HepG2 (cell line): ENCODE measurements around the gene TTC39C. TPM values are rescaled to one million over a fixed set of nuclear protein-coding genes. Genes with fewer than 3 reads are reported as not detected.

ENCODE experiments used
- ATAC-seq: fragments of 200-7000 bp; cut with Tn5 transposase; 3 replicates; pipeline ENCODE4 v1.9.1; 2020; ENCODE audit warnings: mild to moderate bottlenecking, moderate library complexity
- BruUV-seq: library from RNA; stranded (reverse); fragments of 400-500 nt; replicated peaks from 2 replicates; lab custom pipeline; 2021; lab: Mats Ljungman, UMichigan
- CTCF ChIA-PET: fragments of 300-600 bp; formaldehyde crosslinking; extraction: SDS; loops from one replicate; lab custom pipeline; 2021; ENCODE audit warnings: low total read pairs, inconsistent platforms, low intra/inter-chr PET ratio; lab: Yijun Ruan, JAX
- POLR2A ChIA-PET: fragments of 350-600 bp; sonication (Branson Sonifier 250); formaldehyde crosslinking; loops from one replicate; lab custom pipeline; 2020; ENCODE audit warnings: antibody characterized with exemption, inconsistent platforms; lab: Yijun Ruan, JAX
- DNase-seq: peaks from one replicate; pipeline ENCODE4 v3.0.0-alpha.2; 2015; ENCODE audit warnings: low spot score
- FAIRE-seq: peaks from 3 replicates; lab custom pipeline; 2011; peaks lifted over from hg19 to GRCh38; lab: Jason Lieb, UNC
- H2AFZ ChIP-seq: one replicate; pipeline ENCODE4 v1.6.1; 2011; ENCODE audit warnings: low read length, inconsistent platforms
- H3K27ac ChIP-seq: fragments of 300-600 bp; 3 replicates; pipeline ENCODE4 v1.8.0; 2011; ENCODE audit warnings: mixed run types, mild to moderate bottlenecking, mixed read lengths, low read length, inconsistent platforms; ENCODE audit not compliant: insufficient read depth; ENCODE audit errors: extremely low read length
- H3K27me3 ChIP-seq, 2 experiments: fragments of 200-600 bp in 1 of 2; 2 replicates in 1 of 2; 3 replicates in 1 of 2; pipeline versions ENCODE4 v1.6.0 to v1.8.0; 2011; ENCODE audit warnings: low read length in 2 of 2, mild to moderate bottlenecking in 2 of 2, moderate library complexity in 2 of 2, inconsistent platforms in 1 of 2; ENCODE audit not compliant: insufficient read depth in 2 of 2, control insufficient read depth in 1 of 2
- H3K36me3 ChIP-seq, 2 experiments: fragments of 200-600 bp in 1 of 2; replicated peaks in 1 of 2; 2 replicates in 1 of 2; 3 replicates in 1 of 2; pipeline versions ENCODE4 v1.5.1 to v1.8.0; 2011; ENCODE audit warnings: low read length in 2 of 2, inconsistent platforms in 1 of 2; ENCODE audit not compliant: insufficient read depth in 2 of 2, control insufficient read depth in 1 of 2
- H3K4me1 ChIP-seq: 2 replicates; pipeline ENCODE4 v1.5.1; 2012; ENCODE audit warnings: low read length, inconsistent platforms; ENCODE audit not compliant: insufficient read depth
- H3K4me2 ChIP-seq: 2 replicates; pipeline ENCODE4 v1.6.0; 2011; ENCODE audit warnings: low read depth, low read length, inconsistent platforms
- H3K4me3 ChIP-seq, 3 experiments: fragments of 200-600 bp in 1 of 3; sonication (generic), shearing (Covaris generic) in 1 of 3; replicated peaks in 1 of 3; 2 replicates each; pipeline ENCODE4 v1.5.1; 2011 to 2016; ENCODE audit warnings: low read length in 3 of 3, inconsistent platforms in 2 of 3, low read depth in 2 of 3, mild to moderate bottlenecking in 2 of 3, control low read depth in 1 of 3, mixed read lengths in 1 of 3; ENCODE audit not compliant: insufficient read depth in 1 of 3
- H3K79me2 ChIP-seq: one replicate; pipeline ENCODE4 v1.6.1; 2011; ENCODE audit warnings: low read length, inconsistent platforms; ENCODE audit not compliant: insufficient read depth
- H3K9ac ChIP-seq: 2 replicates; pipeline ENCODE4 v1.6.0; 2011; ENCODE audit warnings: mild to moderate bottlenecking, low read depth, low read length, inconsistent platforms; ENCODE audit not compliant: insufficient read depth
- H3K9me3 ChIP-seq: 2 replicates; pipeline ENCODE4 v1.5.1; 2012; ENCODE audit warnings: mild to moderate bottlenecking, low read length
- H4K20me1 ChIP-seq: 2 replicates; pipeline ENCODE4 v1.6.0; 2011; ENCODE audit warnings: inconsistent platforms, mild to moderate bottlenecking, low read length, moderate library complexity; ENCODE audit not compliant: insufficient read depth
- MIXL1 ChIP-seq: IDR thresholded peaks from 2 replicates; pipeline ENCODE4 v1.6.1; 2016
- PHF5A ChIP-seq: IDR thresholded peaks from one replicate; pipeline ENCODE4 v1.6.1; 2018; ENCODE audit warnings: low read depth, missing genetic modification reagents; ENCODE audit not compliant: unreplicated experiment
- RARA ChIP-seq: IDR thresholded peaks from 2 replicates; pipeline ENCODE4 v1.6.1; 2016; ENCODE audit warnings: missing genetic modification reagents, missing compliant biosample characterization
- SCMH1 ChIP-seq: sonication (generic); formaldehyde crosslinking; IDR thresholded peaks from 2 replicates; pipeline ENCODE4 v1.9.0; 2021; ENCODE audit warnings: missing genetic modification reagents, mild to moderate bottlenecking, borderline replicate concordance
- SP1 ChIP-seq, 2 experiments: fragments of 450-650 bp in 1 of 2; sonication (generic) in 1 of 2; formaldehyde crosslinking in 1 of 2; IDR thresholded peaks; 2 replicates each; pipeline versions ENCODE4 v1.4.0 to v1.6.1; 2016 to 2020; ENCODE audit warnings: missing genetic modification reagents in 1 of 2
- SRSF9 ChIP-seq: fragments of 200-400 bp; formaldehyde crosslinking; IDR thresholded peaks from 2 replicates; pipeline ENCODE4 v1.6.1; 2018; ENCODE audit warnings: borderline replicate concordance, mild to moderate bottlenecking, low read depth, low read length; ENCODE audit not compliant: insufficient read depth, poor library complexity, severe bottlenecking
- TBP ChIP-seq: sonication (generic); formaldehyde crosslinking; IDR thresholded peaks from 2 replicates; pipeline ENCODE4 v1.5.0; 2020; ENCODE audit warnings: missing genetic modification reagents
- ZNF12 ChIP-seq: sonication (generic); formaldehyde crosslinking; IDR thresholded peaks from 2 replicates; pipeline ENCODE4 v1.5.0; 2020; ENCODE audit warnings: missing genetic modification reagents
- ZNF615 ChIP-seq: sonication (generic); formaldehyde crosslinking; IDR thresholded peaks from 2 replicates; pipeline ENCODE4 v1.5.0; 2020; ENCODE audit warnings: mild to moderate bottlenecking, missing genetic modification reagents, borderline replicate concordance
- ZNF7 ChIP-seq: IDR thresholded peaks from 2 replicates; pipeline ENCODE4 v1.6.1; 2016; ENCODE audit warnings: missing biosample characterization, missing genetic modification reagents
- WGBS: methylation state at CpG from one replicate; pipeline ENCODE4 v1.1.6; 2017; ENCODE audit warnings: low lambda C conversion rate; 5-methylcytosine and 5-hydroxymethylcytosine counted together
- in situ Hi-C: cut with HindIII; loops from 2 replicates; pipeline ENCODE4 v1.10.0; 2017; ENCODE audit warnings: low pct_unique_long_range_greater_than_20kb; ENCODE audit not compliant: extremely low pct_ligation_motif_present
- intact Hi-C: fragments of 100-400 bp; cut with micrococcal nuclease; formaldehyde crosslinking; loops from one replicate; pipeline ENCODE4 v1.10.0; 2022; ENCODE audit not compliant: unreplicated experiment
- polyA plus RNA-seq, 8 experiments: library from polyadenylated mRNA; depleted of rRNA in 3 of 8; stranded (reverse) in 7 of 8; unstranded in 1 of 8; fragments of >200 nt; fragmentation: Illumina TruSeq in 4 of 8; extraction: Trizol in 4 of 8; gene quantifications; 2 replicates each; pipeline versions ENCODE4 v1.2.1 to v1.2.3, GENCODE V29; 2011 to 2016; ENCODE audit warnings: low read depth in 4 of 8, missing spikeins in 1 of 8, mixed read lengths in 1 of 8; ENCODE audit not compliant: insufficient read depth in 1 of 8
- total RNA-seq, 5 experiments: library from RNA; depleted of rRNA; stranded (reverse); fragments of >200 nt; fragmentation: Illumina TruSeq; extraction: Trizol; gene quantifications; 2 replicates each; pipeline ENCODE4 v1.2.3, GENCODE V29; 2016; ENCODE audit warnings: low read depth in 1 of 5
- TF ChIP-seq, protein P1 (sequence below): sonication (generic); formaldehyde crosslinking; IDR thresholded peaks from 2 replicates; pipeline ENCODE4 v1.4.0; 2020; ENCODE audit warnings: missing genetic modification reagents
- TF ChIP-seq, protein P2 (sequence below): sonication (generic); formaldehyde crosslinking; IDR thresholded peaks from 2 replicates; pipeline ENCODE4 v1.4.0; 2020; ENCODE audit warnings: missing genetic modification reagents, mild to moderate bottlenecking, borderline replicate concordance
- TF ChIP-seq, protein P3 (sequence below): sonication (generic); formaldehyde crosslinking; IDR thresholded peaks from 2 replicates; pipeline ENCODE4 v1.4.0; 2020; ENCODE audit warnings: missing genetic modification reagents
- TF ChIP-seq, protein P4 (sequence below): sonication (generic); formaldehyde crosslinking; IDR thresholded peaks from 2 replicates; pipeline ENCODE4 v1.4.0; 2020; ENCODE audit warnings: mild to moderate bottlenecking, missing genetic modification reagents
- TF ChIP-seq, protein P5 (sequence below): sonication (generic); formaldehyde crosslinking; IDR thresholded peaks from 2 replicates; pipeline ENCODE4 v1.8.1; 2023; ENCODE audit warnings: mild to moderate bottlenecking, moderate library complexity, missing genetic modification reagents

Gene TTC39C
- total and polyA plus RNA-seq, 2 of the 13 experiments (the other 11 are each of a cell fraction or from before 2014, with no cell fraction given), result 19.1 to 25.9 TPM

DNA sequence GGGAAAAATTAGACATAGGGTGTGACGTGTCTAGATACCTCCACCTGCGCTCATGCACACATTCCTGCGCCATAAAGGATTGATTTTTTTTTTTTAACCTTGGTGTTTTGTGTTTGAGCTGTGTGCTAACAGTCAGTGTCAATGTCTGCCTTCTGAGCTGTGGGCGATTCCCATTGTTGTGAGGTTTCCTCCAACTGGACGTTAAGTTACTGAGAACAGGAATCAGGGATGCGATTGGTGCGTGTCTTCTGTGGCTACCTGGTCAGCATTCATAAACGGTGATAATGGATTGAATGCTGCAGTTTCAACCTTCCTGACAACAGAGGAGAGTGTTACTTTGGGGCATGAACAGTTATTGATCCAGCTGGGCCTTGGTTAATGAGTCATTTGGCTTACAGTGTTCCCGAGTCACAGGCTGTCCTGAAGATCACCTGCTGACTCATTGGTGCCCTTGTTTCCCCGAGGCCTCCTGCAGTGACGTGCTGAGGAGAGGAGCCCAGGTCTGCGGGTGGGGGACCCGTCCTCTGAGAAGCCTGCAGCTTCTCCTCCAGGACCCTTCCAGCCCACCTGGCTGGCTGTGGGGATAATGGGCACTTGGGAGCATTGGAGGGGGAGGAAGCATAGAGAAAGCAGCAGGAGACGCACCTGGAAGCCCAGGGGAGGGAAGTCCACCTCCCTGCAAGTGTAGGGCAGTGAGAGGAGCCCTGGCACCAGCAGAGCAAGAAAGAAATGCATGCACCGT, 98.5 kb downstream of the TTC39C start (continued):
- TF ChIP-seq PHF5A (CRISPR knock-in tag) (peak; percentile 81), SP1 (IDR thresholded peaks at IDR 0.05) (no peak), SP1 (CRISPR knock-in tag; IDR thresholded peaks at IDR 0.05) (no peak)

DNA sequence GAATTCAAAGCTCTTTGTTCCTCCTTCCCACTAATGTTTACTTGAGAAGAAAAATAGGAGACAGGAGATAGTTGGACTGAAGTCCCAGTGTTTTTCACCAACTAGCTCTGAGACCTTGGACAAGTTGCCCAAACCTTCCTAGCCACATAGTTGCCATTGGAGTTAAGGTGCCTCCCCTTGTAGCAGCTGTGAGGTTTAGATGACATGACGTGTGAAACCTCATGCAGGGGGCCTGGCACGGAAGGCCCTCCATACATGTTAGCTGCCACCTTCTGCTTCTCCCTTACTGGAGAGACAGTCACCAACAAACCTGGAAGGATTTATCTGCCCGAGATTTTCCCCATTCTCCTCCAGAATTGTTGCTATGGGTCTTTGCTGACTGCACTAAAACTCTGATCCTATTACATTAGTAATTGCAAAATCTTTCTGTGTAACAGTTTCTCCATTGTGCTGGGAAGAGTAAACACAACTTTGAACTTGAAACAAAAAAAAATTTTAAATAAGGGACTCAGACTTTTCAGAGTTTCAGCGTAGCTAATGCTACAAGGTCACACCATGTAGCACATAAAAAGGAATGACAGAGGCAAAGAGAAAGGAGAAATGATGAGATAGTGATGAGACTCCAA, 100.5 kb downstream of the TTC39C start:
- H3K9ac ChIP-seq, result 0 out of 2 replicates have a peak overlapping the region, but pooled peaks have one; percentile 13
- peak; percentile 60 for TF ChIP-seq RARA (CRISPR knock-in tag)
- TF ChIP-seq ZNF615, result no peak
- TF ChIP-seq, protein P1, sequence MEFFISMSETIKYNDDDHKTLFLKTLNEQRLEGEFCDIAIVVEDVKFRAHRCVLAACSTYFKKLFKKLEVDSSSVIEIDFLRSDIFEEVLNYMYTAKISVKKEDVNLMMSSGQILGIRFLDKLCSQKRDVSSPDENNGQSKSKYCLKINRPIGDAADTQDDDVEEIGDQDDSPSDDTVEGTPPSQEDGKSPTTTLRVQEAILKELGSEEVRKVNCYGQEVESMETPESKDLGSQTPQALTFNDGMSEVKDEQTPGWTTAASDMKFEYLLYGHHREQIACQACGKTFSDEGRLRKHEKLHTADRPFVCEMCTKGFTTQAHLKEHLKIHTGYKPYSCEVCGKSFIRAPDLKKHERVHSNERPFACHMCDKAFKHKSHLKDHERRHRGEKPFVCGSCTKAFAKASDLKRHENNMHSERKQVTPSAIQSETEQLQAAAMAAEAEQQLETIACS (CRISPR knock-in tag), result no peak
- TF ChIP-seq, protein P2, sequence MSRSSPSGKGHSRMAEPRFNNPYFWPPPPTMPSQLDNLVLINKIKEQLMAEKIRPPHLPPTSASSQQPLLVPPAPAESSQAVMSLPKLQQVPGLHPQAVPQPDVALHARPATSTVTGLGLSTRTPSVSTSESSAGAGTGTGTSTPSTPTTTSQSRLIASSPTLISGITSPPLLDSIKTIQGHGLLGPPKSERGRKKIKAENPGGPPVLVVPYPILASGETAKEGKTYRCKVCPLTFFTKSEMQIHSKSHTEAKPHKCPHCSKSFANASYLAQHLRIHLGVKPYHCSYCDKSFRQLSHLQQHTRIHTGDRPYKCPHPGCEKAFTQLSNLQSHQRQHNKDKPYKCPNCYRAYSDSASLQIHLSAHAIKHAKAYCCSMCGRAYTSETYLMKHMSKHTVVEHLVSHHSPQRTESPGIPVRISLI, result peak; percentile 89
- TF ChIP-seq TBP (CRISPR knock-in tag), result no peak
- TF ChIP-seq, protein P3, sequence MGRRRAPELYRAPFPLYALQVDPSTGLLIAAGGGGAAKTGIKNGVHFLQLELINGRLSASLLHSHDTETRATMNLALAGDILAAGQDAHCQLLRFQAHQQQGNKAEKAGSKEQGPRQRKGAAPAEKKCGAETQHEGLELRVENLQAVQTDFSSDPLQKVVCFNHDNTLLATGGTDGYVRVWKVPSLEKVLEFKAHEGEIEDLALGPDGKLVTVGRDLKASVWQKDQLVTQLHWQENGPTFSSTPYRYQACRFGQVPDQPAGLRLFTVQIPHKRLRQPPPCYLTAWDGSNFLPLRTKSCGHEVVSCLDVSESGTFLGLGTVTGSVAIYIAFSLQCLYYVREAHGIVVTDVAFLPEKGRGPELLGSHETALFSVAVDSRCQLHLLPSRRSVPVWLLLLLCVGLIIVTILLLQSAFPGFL, result no peak
- TF ChIP-seq, protein P4, sequence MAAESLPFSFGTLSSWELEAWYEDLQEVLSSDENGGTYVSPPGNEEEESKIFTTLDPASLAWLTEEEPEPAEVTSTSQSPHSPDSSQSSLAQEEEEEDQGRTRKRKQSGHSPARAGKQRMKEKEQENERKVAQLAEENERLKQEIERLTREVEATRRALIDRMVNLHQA, result no peak
- no peak for TF ChIP-seq SCMH1 (CRISPR knock-in tag)
- peak; percentile 20; the same call in 1 of the 2 replicates for TF ChIP-seq ZNF12 (CRISPR knock-in tag)
- TF ChIP-seq ZNF7 (CRISPR knock-in tag), result no peak
- TF ChIP-seq SRSF9, result no peak
- TF ChIP-seq MIXL1 (CRISPR knock-in tag), result no peak
- TF ChIP-seq, protein P5, sequence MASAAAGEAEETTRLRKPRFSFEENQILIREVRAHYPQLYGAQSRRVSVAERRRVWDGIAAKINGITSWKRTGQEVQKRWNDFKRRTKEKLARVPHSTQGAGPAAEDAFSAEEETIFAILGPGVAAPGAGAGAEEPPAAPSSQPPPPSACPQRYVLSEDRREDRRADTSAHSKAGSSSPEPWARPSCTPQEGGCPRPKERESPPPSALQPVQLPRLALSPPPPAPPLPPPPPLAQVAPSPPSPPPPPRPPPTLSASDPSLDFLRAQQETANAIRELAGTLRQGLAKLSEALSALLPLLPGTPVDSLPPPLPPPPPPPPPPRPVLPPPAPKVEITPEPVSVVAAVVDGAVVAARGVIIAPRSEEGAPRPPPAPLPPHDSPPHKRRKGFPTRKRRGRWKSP (CRISPR knock-in tag), result no peak

More for the DNA sequence above, 100.5 kb downstream of the TTC39C start:
- WGBS, result 13% methylated on average over 4 of the region's 4 CpGs
- BruUV-seq, result no TSS peak
- DNase-seq (peak; percentile 73), ATAC-seq (no peak), FAIRE-seq (no peak)
- in situ Hi-C loops, result loop anchor here (5.0 to 10.0 kb wide), 2 partner anchors 148 to 290 kb away; no protein-coding TSS in a partner anchor
- ChIA-PET POLR2A (interaction anchor here (1.4 to 2.2 kb wide), 3 partner anchors 64 to 232 kb away, joined by 3 to 10 read pairs (median 8); no protein-coding TSS in a partner anchor), CTCF (no interaction called here)
- peaks cover 0 to 2% of the 10 kb centered on the region in 2 experiments; a peak in 2 of 5 replicates for H3K36me3 ChIP-seq
- no peaks in the 10 kb centered on the region for H3K27me3 ChIP-seq
- no peaks in the 10 kb centered on the region for H3K9me3 ChIP-seq
- peak overlapping the region in 1 of 3 experiments; percentile 31; a peak in 1 of 6 replicates for H3K4me3 ChIP-seq
- H3K4me2 ChIP-seq, result peak overlapping the region; percentile 61
- H4K20me1 ChIP-seq, result no peaks in the 10 kb centered on the region
- H3K4me1 ChIP-seq, result peaks cover 46% of the 10 kb centered on the region
- no peak overlapping the region for H2AFZ ChIP-seq
- intact Hi-C loops, result loop anchor here (5.0 kb wide), 3 partner anchors 198 to 488 kb away; no protein-coding TSS in a partner anchor
- no peaks in the 10 kb centered on the region for H3K79me2 ChIP-seq
- H3K27ac ChIP-seq, result peak overlapping the region; percentile 59
